Kidney epithelial cell (primary cell): ENCODE results near the gene CDH13. TPM values are rescaled to one million over a fixed set of nuclear protein-coding genes. Genes with fewer than 3 reads are reported as not detected.

Experiments
- DNase-seq: peaks from one replicate; pipeline ENCODE4 v3.0.0-alpha.2; 2010; ENCODE audit warnings: low read depth
- H3K27me3 ChIP-seq: 2 replicates; pipeline ENCODE4 v1.6.0; 2011; ENCODE audit warnings: low read length; ENCODE audit not compliant: control insufficient read depth, insufficient read depth
- H3K36me3 ChIP-seq: 2 replicates; pipeline ENCODE4 v1.5.1; 2011; ENCODE audit warnings: low read length; ENCODE audit not compliant: control insufficient read depth, insufficient read depth
- H3K4me3 ChIP-seq: 2 replicates; pipeline ENCODE4 v1.5.1; 2011; ENCODE audit warnings: low read depth, mild to moderate bottlenecking, control low read depth, low read length
- total RNA-seq: library from RNA; depleted of rRNA; stranded (reverse); fragments of >200 nt; gene quantifications from 2 replicates; pipeline ENCODE4 v1.2.3, GENCODE V29; 2015
- TF ChIP-seq, protein P1 (sequence below): IDR thresholded peaks from 2 replicates; pipeline ENCODE4 v1.5.1; 2011; ENCODE audit warnings: mild to moderate bottlenecking, moderate library complexity, low read length, control low read depth, inconsistent platforms; ENCODE audit not compliant: insufficient read depth, poor library complexity, severe bottlenecking

CDH13 gene
- total RNA-seq, 1 donor from 2014 or later = 32.8 TPM

DNA sequence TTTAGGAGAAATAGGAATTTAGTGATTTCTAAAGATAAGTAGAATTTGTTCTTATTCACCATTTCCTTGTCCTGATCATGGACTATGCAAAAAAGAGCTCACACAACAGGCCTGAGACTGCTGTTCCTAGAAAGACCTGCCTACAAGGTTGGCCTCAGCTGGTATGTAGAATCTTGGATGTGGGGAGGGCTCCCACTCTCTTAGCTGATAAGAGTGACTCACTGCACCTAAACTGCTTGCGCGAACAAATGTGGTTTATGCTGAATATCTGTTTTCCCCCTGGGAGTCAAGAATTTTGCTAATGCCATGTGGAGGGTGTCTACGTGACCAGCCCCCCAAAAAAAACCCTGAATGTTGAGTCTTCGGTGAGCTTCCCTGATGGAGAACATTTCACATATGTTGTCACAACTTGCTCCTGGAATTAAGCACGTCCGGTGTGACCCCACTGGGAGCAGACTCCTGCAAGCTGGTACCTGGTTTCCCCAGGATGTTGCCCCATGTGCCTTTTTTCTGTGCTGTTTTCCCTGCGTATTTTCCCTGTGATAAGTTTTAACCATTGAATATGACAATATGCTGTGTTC lies 1112.2 kb downstream of the CDH13 start:
- H3K36me3 ChIP-seq = no peaks in the 10 kb centered on the region
- TF ChIP-seq, protein P1, sequence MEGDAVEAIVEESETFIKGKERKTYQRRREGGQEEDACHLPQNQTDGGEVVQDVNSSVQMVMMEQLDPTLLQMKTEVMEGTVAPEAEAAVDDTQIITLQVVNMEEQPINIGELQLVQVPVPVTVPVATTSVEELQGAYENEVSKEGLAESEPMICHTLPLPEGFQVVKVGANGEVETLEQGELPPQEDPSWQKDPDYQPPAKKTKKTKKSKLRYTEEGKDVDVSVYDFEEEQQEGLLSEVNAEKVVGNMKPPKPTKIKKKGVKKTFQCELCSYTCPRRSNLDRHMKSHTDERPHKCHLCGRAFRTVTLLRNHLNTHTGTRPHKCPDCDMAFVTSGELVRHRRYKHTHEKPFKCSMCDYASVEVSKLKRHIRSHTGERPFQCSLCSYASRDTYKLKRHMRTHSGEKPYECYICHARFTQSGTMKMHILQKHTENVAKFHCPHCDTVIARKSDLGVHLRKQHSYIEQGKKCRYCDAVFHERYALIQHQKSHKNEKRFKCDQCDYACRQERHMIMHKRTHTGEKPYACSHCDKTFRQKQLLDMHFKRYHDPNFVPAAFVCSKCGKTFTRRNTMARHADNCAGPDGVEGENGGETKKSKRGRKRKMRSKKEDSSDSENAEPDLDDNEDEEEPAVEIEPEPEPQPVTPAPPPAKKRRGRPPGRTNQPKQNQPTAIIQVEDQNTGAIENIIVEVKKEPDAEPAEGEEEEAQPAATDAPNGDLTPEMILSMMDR = no peak
- no peak for DNase-seq
- no peaks in the 10 kb centered on the region for H3K27me3 ChIP-seq
- no peak overlapping the region for H3K4me3 ChIP-seq

DNA sequence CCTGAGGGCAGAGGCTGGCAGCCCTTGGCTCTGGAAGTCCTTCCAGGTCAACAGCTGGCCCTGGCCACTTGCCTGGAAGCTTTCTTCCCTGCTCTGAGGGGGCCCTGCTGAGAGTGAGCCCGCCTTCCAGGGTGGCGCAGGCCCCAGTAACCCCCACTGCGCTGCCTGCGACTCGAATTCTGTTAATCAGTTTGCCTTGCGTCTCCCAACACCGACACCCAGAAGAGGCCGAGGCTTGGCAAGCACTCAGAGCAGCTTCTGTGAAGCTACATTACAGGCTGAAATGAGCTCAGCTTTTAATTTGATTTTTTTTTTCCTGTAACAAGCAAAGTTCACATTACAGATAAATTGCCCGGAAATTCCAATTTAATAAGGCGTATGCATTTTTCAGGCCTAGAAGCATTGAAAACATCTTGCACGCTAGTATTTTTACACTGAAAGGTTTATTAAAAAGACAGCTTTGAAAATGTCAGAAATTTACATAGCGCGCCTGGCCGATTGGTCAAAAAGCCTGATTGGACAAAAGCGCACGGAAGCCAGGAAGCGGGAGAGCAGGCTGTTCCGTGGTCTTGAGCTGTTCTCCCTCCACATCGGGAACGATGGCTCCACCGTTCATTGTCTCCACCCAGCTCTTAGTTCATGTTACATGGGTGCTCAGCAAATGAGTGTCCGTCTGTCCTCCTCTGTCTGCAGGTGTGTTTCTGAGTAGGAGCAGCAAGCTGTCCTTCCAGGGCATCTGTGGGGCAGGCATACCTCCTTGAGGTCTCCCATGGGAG lies 1115.5 kb downstream of the CDH13 start:
- DNase-seq = no peak
- Histone ChIP-seq H3K36me3 (no peaks in the 10 kb centered on the region), H3K27me3 (no peaks in the 10 kb centered on the region), H3K4me3 (no peak overlapping the region)
- TF ChIP-seq, protein P1 = no peak

DNA sequence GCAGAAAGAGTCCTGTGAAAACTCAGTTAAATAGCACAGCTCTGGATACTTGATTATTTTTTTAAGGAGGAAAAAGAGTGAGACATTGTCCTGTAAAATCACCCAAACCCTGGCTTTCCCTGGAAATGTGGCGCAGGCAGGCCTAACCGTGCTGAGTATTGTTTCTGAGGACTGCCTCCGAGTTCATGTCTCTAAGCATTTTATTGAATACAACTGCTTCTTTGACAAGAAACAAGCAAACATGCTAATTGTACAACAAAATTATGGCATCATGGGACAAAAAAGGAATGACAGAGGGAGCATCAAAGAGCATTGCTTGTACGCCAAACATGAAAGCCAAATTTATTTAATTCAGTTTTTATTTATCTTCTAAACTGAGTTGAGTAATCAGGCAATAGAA lies 1116.5 kb downstream of the CDH13 start:
- TF ChIP-seq, protein P1 = no peak
- Histone ChIP-seq H3K4me3 (no peak overlapping the region), H3K36me3 (no peaks in the 10 kb centered on the region), H3K27me3 (no peaks in the 10 kb centered on the region)
- no peak for DNase-seq

DNA sequence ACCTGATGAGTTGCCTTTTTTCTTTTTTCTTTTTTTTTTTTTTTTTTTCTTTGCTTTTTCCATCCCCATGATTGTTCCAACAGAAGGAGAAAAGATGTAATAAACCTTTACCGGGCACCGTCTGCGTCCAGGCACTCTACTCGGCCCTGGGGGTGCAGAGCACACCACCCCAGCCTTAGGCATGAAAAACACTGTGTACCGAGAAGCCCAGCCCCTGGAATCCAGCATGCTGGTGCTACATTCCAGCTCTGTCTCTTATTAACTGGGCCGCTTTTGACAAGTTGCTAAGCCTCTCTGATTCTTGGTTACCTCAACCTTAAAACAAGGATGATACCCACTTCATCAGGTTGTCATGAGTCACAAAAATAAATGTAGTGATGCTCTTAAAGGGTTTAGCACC lies 1117.0 kb downstream of the CDH13 start:
- TF ChIP-seq, protein P1 = no peak
- H3K36me3 ChIP-seq = no peaks in the 10 kb centered on the region
- H3K4me3 ChIP-seq = no peak overlapping the region
- no peak for DNase-seq
- H3K27me3 ChIP-seq = no peaks in the 10 kb centered on the region

DNA sequence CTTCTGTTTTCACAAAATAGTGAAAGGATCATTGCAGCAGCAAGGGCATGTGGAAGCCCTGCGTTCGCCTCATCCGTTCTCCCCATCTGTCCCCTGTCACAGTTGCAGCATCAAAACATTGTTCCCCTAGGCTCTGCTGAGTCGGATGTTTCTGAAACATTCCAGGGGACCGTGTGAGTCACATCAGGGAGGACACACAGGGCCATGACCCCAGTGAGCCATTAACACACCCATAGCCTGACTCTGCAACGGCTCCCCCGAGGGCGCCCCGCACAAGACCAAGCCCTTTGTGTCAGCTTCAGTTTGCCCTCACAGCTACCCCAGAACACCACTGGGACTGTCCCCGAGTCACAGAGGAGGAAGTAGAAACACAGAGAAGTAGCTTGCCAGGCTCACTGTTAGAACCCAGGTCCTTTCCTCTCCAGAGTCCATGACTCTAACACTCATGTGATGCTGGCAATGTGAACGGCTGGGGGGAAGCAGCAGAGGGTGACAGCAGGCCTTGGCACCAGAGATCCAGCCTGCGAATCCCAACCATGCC lies 1117.7 kb downstream of the CDH13 start:
- Histone ChIP-seq H3K4me3 (no peak overlapping the region), H3K27me3 (no peaks in the 10 kb centered on the region), H3K36me3 (no peaks in the 10 kb centered on the region)
- no peak for DNase-seq
- TF ChIP-seq, protein P1 = no peak
